GM11168 (cell line): ENCODE measurements around the gene CRB3.
"Not testable (repeated sequence)": the region's sequence is repeated elsewhere in the genome, so short reads cannot be mapped to it uniquely, and the experiment has no call there.

Experiments
- in situ Hi-C: fragments of 300-500 bp; cut with MboI; formaldehyde crosslinking; loops from one replicate; pipeline ENCODE4 v1.12.0; 2022; ENCODE audit warnings: low sequenced_read_pairs; ENCODE audit not compliant: unreplicated experiment

Gene CRB3, protein sequence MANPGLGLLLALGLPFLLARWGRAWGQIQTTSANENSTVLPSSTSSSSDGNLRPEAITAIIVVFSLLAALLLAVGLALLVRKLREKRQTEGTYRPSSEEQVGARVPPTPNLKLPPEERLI

DNA sequence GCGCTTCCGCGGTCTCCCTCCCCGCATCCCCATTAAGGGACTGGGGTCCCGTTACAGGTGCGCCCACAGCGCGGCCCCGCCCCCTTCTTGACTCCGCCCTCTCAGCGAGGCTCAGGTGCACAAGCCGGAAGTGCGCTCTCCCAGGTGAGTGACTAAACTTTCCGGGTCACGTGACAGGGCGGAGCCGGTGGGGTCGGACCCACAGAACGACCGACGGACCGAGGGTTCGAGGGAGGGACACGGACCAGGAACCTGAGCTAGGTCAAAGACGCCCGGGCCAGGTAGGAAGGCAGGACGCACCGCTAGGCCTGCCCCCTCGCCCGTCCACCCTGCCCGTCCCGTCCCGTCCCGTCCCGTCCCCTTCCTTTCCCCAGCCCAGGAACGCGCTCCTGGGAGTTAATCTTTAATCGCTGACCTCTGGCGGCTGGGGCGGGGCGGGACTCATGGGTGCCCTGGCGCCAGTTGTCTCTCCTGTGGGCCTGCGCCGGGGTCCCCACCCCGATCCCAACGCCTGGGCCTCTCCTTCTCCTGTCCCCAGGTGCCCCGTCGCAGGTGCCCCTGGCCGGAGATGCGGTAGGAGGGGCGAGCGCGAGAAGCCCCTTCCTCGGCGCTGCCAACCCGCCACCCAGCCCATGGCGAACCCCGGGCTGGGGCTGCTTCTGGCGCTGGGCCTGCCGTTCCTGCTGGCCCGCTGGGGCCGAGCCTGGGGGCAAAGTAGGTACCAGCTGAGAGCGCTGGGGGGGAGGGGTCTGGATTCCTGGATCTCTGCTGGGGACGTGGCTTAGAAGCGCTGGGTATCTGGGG is at the start of gene CRB3:
Gene CRB3, plus strand, starts transcription at position 202 of the 804 bp plus-strand sequence. Its CDS starts 431 bp downstream, at position 633.
- in situ Hi-C loops = no loop called here

DNA sequence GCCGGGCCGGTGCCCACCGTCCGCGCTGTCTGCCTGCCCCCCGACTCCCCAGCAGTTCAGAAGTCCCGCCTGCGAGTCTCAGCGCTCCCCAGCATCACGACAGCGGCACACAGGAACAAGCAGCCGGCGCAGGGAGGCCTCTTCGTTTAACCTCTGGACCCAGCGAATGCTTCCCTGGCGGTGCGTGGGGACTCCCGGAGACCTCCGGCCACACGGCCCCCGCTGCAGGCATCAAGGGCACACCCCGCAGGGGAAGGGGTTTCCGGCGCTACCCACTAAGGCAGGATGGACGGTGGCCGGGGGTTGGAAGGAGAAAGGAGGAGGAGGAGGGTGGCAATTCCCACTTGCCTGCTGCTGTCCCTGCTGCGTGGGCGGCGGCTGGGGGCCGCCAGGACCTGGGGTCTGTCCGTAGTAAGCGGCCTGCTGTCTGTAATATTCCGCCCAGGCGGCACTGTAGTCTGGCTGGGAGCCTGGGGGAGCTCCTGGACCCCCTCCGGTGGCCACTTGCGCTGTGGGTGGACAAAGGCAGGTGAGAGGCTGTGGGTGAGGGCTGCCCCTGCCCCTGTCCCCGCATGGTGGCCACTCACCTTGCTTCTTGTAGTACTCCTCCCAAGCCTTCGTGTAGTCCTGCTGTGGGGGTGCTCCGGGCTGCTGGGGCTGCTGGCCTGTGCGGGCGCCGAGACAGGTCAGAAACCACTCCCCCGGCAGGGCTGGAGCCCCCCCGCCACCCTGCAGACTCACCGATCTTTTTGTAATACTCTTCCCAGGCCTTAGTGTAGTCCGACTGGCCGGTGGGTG is 49.1 kb upstream of the CRB3 start:
- in situ Hi-C loops = no loop called here

DNA sequence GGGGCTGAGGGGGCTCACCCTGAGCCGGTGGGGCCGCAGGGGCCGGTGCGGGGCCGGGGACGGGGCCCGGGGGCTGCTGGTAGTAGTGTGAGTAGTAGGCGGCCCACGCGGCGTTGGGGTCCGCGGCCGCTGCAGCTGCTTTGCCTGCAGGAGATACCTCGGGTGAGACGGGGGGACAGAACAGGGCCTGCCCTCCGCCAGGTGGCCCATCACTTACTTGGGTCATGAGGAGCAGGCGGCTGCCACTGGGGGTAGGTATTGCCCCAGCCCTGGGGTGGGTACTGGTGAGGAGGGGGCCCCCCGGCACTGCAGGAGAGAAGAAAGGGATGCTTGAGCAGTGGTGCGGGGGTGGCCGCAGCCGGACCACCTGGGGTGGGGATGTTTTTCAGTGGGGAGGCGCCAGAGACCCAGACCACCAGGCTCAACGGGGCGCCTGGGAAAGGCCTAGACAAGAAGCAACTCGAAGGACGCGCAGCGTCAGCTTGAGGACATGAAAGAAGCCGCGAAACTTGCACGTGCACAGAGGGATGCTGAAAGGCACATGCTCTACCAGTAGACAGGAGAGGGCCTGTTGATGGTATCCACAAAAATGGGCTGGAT is 48.4 kb upstream of the CRB3 start:
- in situ Hi-C loops = no loop called here

DNA sequence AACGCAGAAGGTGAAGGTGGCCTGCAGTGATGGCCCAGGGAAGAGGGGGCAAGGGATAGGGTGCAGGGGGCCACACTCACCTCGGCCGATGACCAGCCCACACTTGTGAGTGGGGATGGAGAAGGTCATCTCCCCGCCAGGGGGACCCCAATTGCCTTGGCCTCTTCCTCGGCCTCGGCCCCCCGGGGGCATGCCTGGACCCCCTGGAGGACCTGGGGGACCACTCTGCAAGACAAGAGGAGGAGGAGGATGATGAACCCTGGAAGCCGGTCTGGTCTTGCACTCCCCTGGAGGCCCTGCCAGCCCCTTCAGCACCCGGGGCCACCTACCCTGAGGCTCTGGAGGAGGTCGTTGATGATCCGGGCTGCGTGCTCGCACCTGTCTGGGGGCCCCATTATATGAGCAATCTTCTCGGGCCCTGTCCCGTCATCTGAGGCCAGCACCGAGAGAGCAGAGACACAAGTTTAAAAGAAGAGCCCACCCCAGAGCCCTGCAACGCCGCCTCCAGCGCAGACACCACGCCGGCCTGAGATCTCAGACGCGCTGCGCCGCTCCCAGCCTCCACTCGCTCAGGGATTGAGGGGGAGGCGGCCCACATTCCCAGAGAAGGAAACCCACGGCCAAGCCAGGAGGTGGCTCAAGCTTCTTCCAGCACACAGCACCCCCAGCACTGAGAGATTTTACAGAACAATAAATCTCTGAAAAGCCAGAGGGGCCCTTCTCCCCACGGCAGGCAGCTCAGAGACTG is 47.2 kb upstream of the CRB3 start:
- in situ Hi-C loops = no loop called here

DNA sequence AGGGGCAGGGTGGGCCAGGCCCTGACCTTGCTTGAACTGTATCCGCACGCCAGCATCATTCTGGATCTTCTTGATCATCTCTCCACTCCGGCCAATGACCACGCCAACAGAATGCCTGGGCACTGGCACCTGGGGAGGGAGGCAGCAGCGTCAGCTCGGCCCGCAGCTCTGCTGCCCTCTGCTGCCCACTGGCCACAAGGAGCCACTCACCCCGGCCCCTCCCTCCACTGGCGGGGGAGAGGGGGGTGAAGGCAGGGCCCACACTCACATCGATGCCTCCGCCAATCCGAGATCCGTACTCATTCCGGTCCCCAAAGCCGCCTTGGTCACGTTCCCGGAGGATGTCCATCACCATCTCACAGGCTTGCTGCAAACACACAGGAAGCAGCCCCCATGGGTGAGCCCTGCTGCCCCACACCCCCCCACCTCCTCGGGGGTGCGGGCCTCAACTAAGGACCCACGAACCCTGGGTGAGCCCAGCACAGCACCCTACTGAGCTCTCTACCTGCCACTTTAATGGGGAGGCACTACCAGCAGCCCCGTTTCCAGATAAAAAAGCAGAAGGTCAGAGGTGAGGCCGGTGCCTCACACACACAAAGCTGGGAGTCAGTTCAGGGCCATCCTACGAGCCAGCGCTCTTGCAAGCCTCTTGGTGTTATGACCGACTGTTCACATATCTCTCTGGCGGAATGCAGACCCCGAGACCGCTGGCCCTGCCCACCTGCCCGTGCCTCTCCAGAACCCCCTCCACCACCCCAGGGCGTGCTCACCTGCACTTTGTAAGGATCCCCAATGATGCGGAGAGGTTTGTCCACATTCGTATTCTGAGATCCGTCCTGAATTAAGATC is 46.1 kb upstream of the CRB3 start:
- in situ Hi-C loops = no loop called here

DNA sequence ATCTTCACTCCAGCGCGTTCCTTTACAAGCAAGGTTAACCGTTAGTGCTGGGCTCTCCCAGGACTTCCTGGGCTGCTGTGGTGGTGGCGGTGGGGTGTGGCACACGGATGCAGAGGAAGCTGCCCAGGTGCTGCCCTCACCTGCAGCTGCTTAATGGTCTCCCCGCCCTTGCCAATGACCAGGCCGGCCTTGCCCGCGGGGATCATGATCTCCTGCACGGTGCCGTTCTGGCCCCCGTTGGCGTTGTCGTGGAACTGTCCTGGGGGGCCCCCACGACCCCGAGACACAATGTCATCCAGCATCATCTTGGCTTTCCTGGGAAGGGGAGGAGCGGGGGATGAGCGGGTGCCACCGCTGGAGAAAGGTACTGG is 45.5 kb upstream of the CRB3 start:
- in situ Hi-C loops = no loop called here

DNA sequence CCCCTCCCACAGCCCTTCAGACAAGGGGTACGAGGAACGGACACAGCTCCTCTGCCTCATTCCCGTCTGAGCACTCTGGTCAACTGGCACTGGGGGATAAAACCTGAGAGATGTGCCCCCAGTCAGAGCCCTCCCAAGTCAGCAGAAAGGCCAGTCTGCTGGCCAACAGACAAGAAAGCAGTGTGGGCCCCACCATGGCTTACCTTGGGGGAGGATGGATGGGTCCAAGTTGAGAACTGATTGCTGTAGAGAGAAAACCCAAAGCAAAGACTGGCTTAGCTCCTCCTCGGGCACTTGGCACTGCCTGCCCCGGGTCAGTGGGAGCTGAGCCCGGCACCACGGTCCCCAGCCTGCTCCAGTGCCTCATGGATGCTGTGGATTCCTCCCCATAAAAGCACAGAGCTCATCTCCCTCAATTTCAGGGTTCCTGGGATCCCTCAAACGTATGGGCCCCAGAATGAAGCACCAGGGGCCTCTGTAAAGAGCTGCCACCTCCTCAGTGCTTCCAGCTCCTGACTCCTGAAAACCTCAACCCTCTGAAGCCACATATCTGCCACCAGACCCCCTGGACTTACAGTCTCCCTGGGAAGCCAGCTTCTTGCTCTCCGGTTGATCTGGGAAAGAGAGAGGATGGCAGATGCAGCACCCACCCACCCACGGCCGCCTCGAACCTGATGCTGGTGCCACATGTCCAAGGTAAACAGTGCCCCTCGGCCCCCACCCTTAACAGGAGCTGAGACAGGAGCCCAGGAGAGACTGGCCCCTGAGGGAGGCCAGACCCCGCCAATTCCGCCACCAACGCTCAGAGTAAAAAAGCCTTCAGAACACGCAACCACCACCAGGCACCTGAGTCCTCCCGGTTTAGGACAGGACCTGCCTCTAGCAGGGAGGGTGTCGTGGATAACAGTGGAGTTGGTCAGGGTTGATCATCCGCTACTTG is 42.7 kb upstream of the CRB3 start:
- in situ Hi-C loops = no loop called here

DNA sequence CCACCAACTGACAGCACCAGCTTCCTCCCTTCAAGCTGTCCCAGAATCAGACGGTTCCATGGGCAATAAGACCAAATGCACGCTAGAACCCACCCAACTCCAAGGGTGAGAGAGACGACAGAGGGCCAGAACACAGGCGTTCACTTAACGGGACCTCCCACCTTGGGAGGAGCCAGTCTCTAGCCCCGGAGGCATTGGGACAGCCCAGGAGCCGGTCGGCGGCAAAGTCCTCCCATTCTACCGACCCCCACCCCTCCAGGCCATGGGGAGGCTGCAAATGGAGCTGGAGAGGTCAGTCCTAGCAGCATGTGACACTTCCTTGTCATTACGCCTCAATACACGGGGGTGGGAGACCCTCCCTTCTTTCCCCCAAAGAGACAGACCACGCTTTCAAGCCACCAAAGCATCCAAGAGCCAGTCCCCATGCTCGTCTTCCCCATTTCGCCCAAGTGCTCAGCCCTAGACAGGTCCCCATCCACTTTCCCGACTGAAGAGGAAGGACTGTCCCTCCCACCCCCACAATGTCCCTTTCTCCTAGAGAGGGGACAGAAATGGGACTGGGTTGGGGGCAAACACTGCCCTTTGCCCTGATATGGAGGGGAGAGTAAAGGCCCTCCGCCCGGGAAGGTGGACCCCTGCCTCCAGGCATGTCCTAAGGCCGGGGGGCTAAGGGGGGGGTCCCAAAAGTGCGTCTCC is 40.4 kb upstream of the CRB3 start:
- in situ Hi-C loops = no loop called here

DNA sequence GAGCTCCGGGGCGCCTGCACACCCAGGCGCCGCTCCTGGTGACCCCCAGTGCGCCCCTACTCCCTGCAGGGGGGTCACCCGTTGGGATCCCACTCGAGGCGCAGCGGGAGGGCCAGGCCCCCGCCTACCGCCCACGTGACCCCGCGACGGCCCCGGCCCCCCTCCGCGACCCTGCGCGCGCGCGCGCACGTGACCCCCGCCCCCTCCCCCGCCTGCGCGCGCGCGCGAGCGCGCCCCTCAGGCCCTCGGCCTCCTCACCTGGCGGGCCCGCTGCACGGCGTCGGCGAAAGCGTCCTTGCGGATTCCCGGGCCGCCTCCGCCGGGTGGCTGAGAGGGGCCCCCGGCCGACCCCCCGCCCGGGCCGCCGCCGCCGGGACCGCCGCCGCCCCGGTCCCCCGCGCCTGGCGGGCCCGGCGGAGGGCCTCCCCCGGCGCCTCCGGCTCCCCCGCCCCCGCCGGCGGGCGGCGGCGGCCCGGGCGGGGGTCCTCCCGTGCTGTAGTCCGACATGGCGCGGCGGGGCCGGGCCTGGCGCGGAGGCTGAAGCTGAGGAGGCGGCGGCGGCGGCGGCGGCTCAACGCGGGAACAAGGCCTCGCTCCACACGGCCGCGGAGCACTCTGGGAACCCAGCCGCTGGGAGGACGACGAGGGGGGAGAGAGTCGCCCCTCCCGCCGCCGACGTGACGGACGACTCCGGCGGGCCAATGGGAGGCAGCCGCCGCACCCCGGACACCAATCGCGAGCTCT is 39.7 kb upstream of the CRB3 start, which contains the start of gene KHSRP:
Gene KHSRP, minus strand, starts transcription at position 617 of the 744 bp plus-strand sequence. Its CDS starts 110 bp downstream, at position 507.
- in situ Hi-C loops = no loop called here

DNA sequence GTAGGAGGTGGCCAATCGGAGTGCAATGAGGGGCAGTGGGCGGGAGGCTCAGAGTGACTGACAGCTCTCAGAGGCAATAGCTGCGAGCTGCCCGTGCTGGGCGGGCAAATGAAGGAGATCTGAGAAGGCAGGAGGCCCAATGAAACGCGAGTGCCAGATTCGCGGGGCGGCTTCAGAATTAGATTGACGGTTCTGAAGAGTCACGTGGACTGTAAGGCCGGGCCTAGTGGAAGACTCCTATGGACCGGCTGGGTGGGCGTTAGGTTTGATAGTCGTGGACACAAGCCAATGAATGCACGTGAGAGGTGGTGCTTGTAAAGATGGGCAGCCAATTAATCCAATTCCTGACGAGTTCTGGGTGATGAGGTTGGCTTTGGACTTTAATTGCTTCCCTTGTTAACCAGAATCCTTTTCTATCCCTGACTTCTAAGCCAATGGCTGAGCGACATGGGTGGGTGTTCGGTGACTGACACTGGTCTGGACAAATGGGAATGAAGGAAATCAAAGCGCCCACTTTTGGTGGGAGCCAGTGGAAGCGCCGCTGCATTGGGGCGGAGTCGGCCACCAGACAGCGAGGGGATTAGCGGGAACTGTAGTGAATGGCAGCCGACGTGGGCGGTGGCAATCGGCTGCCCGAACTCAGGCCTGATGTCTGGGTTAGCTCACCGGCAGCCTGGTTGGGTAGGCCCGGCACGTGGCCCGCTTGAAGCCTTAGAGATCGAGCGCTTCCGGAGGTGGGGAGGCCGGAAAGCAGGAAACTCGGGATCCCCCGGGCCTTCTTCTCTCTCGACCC is 38.9 kb upstream of the CRB3 start:
- in situ Hi-C loops = no loop called here

DNA sequence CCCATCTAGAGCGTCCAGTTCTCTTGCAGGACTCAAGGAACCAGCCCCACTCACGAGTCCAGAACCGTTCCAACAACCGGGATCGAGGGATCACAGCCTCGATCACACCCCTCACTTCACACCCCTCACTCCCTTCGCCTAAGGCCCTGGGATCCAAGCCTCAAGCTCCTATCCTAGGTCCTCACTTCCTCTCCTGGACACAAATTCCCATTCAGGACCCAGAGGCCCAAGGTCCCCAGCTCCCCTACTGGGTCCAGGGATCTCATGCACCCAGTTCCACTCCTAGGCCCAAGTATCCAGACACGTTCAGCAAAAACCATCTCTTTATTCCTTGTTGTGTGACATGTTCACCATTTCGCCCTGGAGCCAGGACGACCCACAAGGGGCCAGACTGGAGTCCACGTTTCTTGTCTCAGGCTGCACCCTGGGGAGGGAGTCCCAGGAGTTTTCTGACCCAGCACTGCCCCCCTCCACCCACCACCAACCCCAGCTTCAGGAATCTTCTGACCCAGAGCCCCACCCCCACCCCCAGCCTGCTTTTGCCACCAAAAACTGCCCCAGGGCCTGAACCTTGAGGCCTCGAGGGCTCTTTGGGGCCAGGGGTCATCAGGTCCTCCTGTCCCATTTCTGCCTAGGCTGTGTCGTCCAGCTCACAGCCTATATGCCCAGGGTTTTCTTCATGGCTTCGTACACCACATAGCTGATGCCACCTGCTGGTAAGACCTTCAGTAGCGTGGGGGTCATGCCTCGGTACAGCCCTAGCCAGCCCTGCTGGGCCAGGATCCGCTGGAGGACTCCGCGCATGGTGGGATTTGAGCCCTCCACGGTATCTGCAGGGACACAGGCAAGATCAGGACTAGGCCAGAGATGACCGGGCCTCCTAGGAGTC is 38.1 kb upstream of the CRB3 start:
- in situ Hi-C loops = no loop called here

DNA sequence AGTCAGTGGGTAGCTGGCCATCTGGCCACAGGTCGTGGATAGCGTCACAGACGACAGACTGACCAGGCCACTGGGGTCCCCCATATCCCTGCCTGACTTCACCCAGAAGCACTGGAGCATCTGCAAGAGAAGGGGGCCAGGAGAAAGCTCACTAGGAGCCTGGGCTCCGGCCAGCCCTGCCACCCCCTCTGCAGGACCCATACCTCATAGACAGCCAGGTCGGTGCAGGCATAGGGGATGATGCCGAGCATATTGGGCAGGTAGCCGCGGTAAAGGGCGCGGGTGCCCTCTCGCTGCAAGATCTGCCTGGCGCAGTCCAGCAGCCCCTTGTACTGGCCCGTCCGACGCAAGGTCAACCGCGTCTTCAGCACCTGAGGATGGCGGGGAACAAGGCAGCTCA is 36.9 kb upstream of the CRB3 start:
- in situ Hi-C loops = no loop called here

DNA sequence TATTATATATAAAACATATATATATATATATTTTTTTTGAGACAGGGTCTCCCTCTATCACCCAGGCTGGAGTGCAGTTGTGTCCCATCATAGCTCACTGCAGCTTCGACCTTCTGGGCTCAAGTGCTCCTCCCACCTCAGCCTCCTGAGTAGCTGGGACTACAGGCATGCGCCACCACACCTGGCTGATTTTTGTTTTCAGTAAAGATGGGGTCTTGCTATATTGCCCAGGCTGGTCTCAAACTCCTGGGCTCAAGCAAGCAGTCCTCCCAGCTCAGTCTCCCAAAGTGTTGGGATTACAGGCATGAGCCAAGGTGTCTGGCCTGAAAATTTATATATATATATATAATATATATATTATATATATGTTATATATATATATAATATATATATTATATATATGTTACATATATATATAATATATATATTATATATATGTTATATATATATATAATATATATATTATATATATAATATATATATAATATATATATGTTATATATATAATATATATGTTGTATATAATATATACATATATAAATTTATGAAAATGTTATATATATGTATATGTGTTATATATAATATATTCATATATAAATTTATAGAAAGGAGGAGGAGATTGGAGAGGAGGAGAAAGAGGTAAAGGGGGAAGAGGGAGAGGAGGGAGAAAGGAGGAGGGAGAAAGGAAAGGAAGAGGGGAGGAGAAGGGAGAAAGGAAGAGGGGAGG is 35.2 kb upstream of the CRB3 start:
- in situ Hi-C loops = not testable (repeated sequence)

DNA sequence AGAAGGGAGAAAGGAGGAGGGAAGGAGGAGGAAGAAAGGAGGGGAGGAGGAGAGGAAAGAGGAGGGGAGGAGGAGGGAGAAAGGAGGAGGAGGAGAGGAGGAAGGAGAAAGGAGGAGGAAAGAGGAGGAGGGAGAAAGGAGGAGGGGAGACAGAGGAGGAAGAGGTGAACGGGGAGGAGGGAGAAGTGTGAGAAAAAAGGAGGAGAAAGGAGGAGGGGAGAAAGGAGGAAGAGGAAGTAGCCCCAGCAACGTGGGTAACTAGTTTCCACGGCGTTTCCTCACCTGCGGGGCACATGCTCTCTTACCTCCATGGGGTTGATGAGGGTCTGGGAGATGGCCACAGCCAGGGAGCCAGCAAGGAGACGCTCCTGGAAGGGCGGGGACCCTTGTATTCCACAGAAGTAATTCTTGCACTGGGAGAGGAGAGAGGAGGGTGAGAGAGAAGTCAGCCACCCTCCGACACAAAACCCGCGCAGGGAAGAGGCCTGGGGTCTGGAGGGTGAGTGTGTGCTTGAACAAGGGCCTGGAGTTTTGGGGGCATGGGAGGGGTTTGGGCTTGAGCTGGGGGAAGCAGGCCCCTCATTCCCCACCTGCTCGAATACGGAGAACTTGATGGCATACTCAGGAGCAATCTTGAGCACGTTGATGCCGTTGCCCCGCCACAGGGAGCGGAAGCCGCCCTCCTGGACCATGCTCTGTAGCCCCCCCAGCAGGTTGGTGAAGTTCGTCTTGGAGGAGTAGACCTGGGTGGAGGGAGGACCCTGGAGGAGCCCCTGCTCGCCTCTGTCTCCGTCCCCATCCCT is 34.5 kb upstream of the CRB3 start:
- in situ Hi-C loops = no loop called here
